Naive thymus-derived CD8-positive, alpha-beta T cell (primary cell): ENCODE results near the gene IGF2R. TPM values are rescaled to one million over a fixed set of nuclear protein-coding genes. Genes with fewer than 3 reads are reported as not detected.
"Not testable (repeated sequence)": the region's sequence is repeated elsewhere in the genome, so short reads cannot be mapped to it uniquely, and the experiment has no call there.

Source experiments
- ATAC-seq, 2 donors: fragments of 150-1000 bp; cut with Tn5 transposase in 1 of 2; sonication (Bioruptor Pico), chemical (Tn5 transposase) in 1 of 2; 1 replicate in 1 of 2; 2 replicates in 1 of 2; pipeline ENCODE4 v1.10.0; 2021; ENCODE audit warnings: mild to moderate bottlenecking in 2 of 2, moderate library complexity in 2 of 2
- POLR2A ChIA-PET: fragments of 350-600 bp; sonication (Branson Sonifier 250); formaldehyde crosslinking; loops from one replicate; lab custom pipeline; 2021; ENCODE audit warnings: antibody characterized with exemption; lab: Charles Lee
- DNase-seq, 10 donors: peaks; one replicate each; pipeline versions ENCODE4 v3.0.0 to v3.0.0-alpha.2; 2020 to 2022
- H3K27ac Mint-ChIP-seq, 10 donors: one replicate each; pipeline ENCODE4 v1.8.0; 2020 to 2022; ENCODE audit warnings: mild to moderate bottlenecking in 10 of 10, mixed read lengths in 10 of 10, moderate library complexity in 4 of 10, inconsistent platforms in 1 of 10
- H3K27me3 Mint-ChIP-seq, 5 donors: one replicate each; pipeline ENCODE4 v1.8.0; 2021 to 2022; ENCODE audit warnings: mixed read lengths in 5 of 5
- H3K36me3 Mint-ChIP-seq, 3 donors: one replicate each; pipeline ENCODE4 v1.8.0; 2020 to 2022; ENCODE audit warnings: mixed read lengths in 3 of 3, mild to moderate bottlenecking in 2 of 3, inconsistent platforms in 1 of 3
- H3K4me1 Mint-ChIP-seq, 4 donors: one replicate each; pipeline ENCODE4 v1.8.0; 2021 to 2022; ENCODE audit warnings: mixed read lengths in 4 of 4
- H3K4me3 Mint-ChIP-seq, 10 donors: one replicate each; pipeline ENCODE4 v1.8.0; 2020 to 2022; ENCODE audit warnings: mild to moderate bottlenecking in 10 of 10, mixed read lengths in 10 of 10, moderate library complexity in 6 of 10, inconsistent platforms in 1 of 10
- H3K9me3 Mint-ChIP-seq, 9 donors: one replicate each; pipeline ENCODE4 v1.8.0; 2020 to 2022; ENCODE audit warnings: mixed read lengths in 9 of 9, mild to moderate bottlenecking in 3 of 9, inconsistent platforms in 1 of 9, moderate library complexity in 1 of 9
- polyA plus RNA-seq, 3 donors: library from polyadenylated mRNA; unstranded; fragments of 300-500 nt; fragmentation: Illumina TruSeq; gene quantifications; one replicate each; pipeline ENCODE4 v1.2.3, GENCODE V29; 2021
- total RNA-seq, 8 experiments: library from RNA in 2 of 8; stranded (reverse) in 2 of 8; gene quantifications; one replicate each; pipeline ENCODE4 v1.2.3 and lab custom pipeline; 2021 to 2026

Gene IGF2R
- total RNA-seq: 10 to 100 TPM; 63.1 to 69.7 TPM
- 10 to 100 TPM in 2 of 3 donors, 1 to 10 TPM in 1; 9.1 to 19.3 (median 13.6) TPM for polyA plus RNA-seq
- 173 to 240 (median 205) reads per million in 6 experiments for total RNA-seq (lab: John Stamatoyannopoulos, UW)

- Mint-ChIP-seq H3K27ac (peak within 1 kb of the TSS; percentile 83 to 96 (median 92)), H3K36me3 (no peaks in the 10 kb centered on the region), H3K9me3 (no peaks in the 10 kb centered on the region), H3K4me1 (peaks cover 23 to 47% (median 41%) of the 10 kb centered on the region in 4 donors), H3K27me3 (no peaks in the 10 kb centered on the region), H3K4me3 (peak within 1 kb of the TSS; percentile 83 to 97 (median 90))
- POLR2A ChIA-PET: interaction anchor here (0.8 to 3.9 kb wide), 8 partner anchors 12 to 275 kb away, joined by 3 to 47 read pairs (median 6); partner anchors contain the start of genes MRPL18, SOD2 and TCP1
- DNase-seq (peak; percentile 81 to 96 (median 92)), ATAC-seq (peak; percentile 85 to 91)
Observed at GRCh38 chr6:159968295-159969203, at the start of gene IGF2R. IGF2R (plus strand) TSS chr6:159969082; CDS start chr6:159969247, 165 bp downstream.

- POLR2A ChIA-PET: no interaction called here
- Mint-ChIP-seq H3K4me1 (no peaks in the 10 kb centered on the region), H3K27ac (no peak overlapping the region), H3K36me3 (peaks cover 0 to 14% (median 13%) of the 10 kb centered on the region in 3 donors), H3K27me3 (peaks cover 4 to 22% (median 6%) of the 10 kb centered on the region in 5 donors), H3K4me3 (no peak overlapping the region), H3K9me3 (peaks cover 0 to 25% (median 6%) of the 10 kb centered on the region in 9 donors)
- ATAC-seq (no peak), DNase-seq (no peak)
Observed at GRCh38 chr6:159919800-159920199, 49.1 kb upstream of the IGF2R start.

- H3K27ac Mint-ChIP-seq: not testable (repeated sequence)
Observed at GRCh38 chr6:159924150-159924549, 44.7 kb upstream of the IGF2R start.

GRCh38 chr6:159926542-159927203 lies 42.2 kb upstream of the IGF2R start:
- ATAC-seq (no peak), DNase-seq (no peak)
- POLR2A ChIA-PET: no interaction called here
- Mint-ChIP-seq H3K27ac (no peak overlapping the region), H3K4me1 (peaks cover 5 to 21% (median 19%) of the 10 kb centered on the region in 4 donors), H3K9me3 (peaks cover 0 to 16% (median 3%) of the 10 kb centered on the region in 9 donors), H3K4me3 (no peak overlapping the region), H3K27me3 (peaks cover 0 to 3% (median 3%) of the 10 kb centered on the region in 5 donors), H3K36me3 (peaks cover 0 to 9% (median 9%) of the 10 kb centered on the region in 3 donors)

More at GRCh38 chr6:159924150-159924549, 44.7 kb upstream of the IGF2R start:
- peaks cover 0 to 25% (median 6%) of the 10 kb centered on the region in 9 donors for H3K9me3 Mint-ChIP-seq
- POLR2A ChIA-PET, H3K4me3 Mint-ChIP-seq, DNase-seq, ATAC-seq, H3K4me1 Mint-ChIP-seq: not testable (repeated sequence)
- peaks cover 0 to 12% (median 3%) of the 10 kb centered on the region in 5 donors for H3K27me3 Mint-ChIP-seq
- H3K36me3 Mint-ChIP-seq: peaks cover 0 to 14% (median 13%) of the 10 kb centered on the region in 3 donors

GRCh38 chr6:159929819-159930218 lies 39.1 kb upstream of the IGF2R start:
- Mint-ChIP-seq H3K27me3 (peaks cover 0 to 3% (median 0%) of the 10 kb centered on the region in 5 donors), H3K4me1 (peaks cover 5 to 21% (median 19%) of the 10 kb centered on the region in 4 donors), H3K9me3 (no peaks in the 10 kb centered on the region), H3K36me3 (no peaks in the 10 kb centered on the region), H3K4me3 (no peak overlapping the region), H3K27ac (peak overlapping the region in 3 of 10 donors; percentile 45 to 61 (median 52))
- peak in 7 of 10 donors; percentile 6 to 33 (median 9) for DNase-seq
- ATAC-seq: peak; percentile 30 to 52
- POLR2A ChIA-PET: interaction anchor here (0.9 kb wide), 1 partner anchor 40 kb away, joined by 3 read pairs; the partner anchor contains the start of gene IGF2R

- DNase-seq (no peak), ATAC-seq (no peak)
- Mint-ChIP-seq H3K27me3 (peaks cover 0 to 3% (median 0%) of the 10 kb centered on the region in 5 donors), H3K4me1 (peaks cover 5 to 21% (median 19%) of the 10 kb centered on the region in 4 donors), H3K36me3 (peaks cover 0 to 8% (median 0%) of the 10 kb centered on the region in 3 donors), H3K4me3 (peak overlapping the region in 1 of 10 donors; percentile 27), H3K27ac (peak overlapping the region in 2 of 10 donors; percentile 15 to 43), H3K9me3 (peaks cover 0 to 1% (median 0%) of the 10 kb centered on the region in 9 donors)
- POLR2A ChIA-PET: no interaction called here
Observed at GRCh38 chr6:159931112-159931511, 37.8 kb upstream of the IGF2R start.

GRCh38 chr6:159931846-159932245 lies 37.0 kb upstream of the IGF2R start:
- DNase-seq: no peak
- Mint-ChIP-seq H3K4me3 (no peak overlapping the region), H3K36me3 (peaks cover 0 to 8% (median 0%) of the 10 kb centered on the region in 3 donors), H3K27me3 (peaks cover 0 to 1% (median 0%) of the 10 kb centered on the region in 5 donors), H3K9me3 (peaks cover 0 to 1% (median 0%) of the 10 kb centered on the region in 9 donors), H3K27ac (peak overlapping the region in 1 of 10 donors; percentile 46), H3K4me1 (peaks cover 5 to 21% (median 19%) of the 10 kb centered on the region in 4 donors)
- POLR2A ChIA-PET: no interaction called here
- ATAC-seq: no peak

GRCh38 chr6:159933077-159933476 lies 35.8 kb upstream of the IGF2R start:
- Mint-ChIP-seq H3K27ac (no peak overlapping the region), H3K4me3 (no peak overlapping the region), H3K27me3 (peaks cover 0 to 1% (median 0%) of the 10 kb centered on the region in 5 donors), H3K9me3 (peaks cover 0 to 1% (median 0%) of the 10 kb centered on the region in 9 donors), H3K4me1 (peaks cover 5 to 21% (median 19%) of the 10 kb centered on the region in 4 donors), H3K36me3 (peaks cover 0 to 8% (median 0%) of the 10 kb centered on the region in 3 donors)
- no peak for DNase-seq
- no peak for ATAC-seq
- POLR2A ChIA-PET: interaction anchor here (1.0 kb wide), 1 partner anchor 11 kb away, joined by 3 read pairs; no protein-coding TSS in a partner anchor

GRCh38 chr6:159934181-159934580 lies 34.7 kb upstream of the IGF2R start:
- peaks cover 0 to 8% (median 0%) of the 10 kb centered on the region in 3 donors for H3K36me3 Mint-ChIP-seq
- no peak overlapping the region for H3K4me3 Mint-ChIP-seq
- POLR2A ChIA-PET: no interaction called here
- H3K27me3 Mint-ChIP-seq: peaks cover 0 to 1% (median 0%) of the 10 kb centered on the region in 5 donors
- peaks cover 0 to 1% (median 0%) of the 10 kb centered on the region in 9 donors for H3K9me3 Mint-ChIP-seq
- peaks cover 5 to 21% (median 19%) of the 10 kb centered on the region in 4 donors for H3K4me1 Mint-ChIP-seq
- DNase-seq (no peak), ATAC-seq (no peak)
- H3K27ac Mint-ChIP-seq: no peak overlapping the region

- POLR2A ChIA-PET: no interaction called here
- no peak overlapping the region for H3K4me3 Mint-ChIP-seq
- H3K27ac Mint-ChIP-seq: no peak overlapping the region
- peaks cover 0 to 8% (median 0%) of the 10 kb centered on the region in 3 donors for H3K36me3 Mint-ChIP-seq
- DNase-seq: no peak
- H3K9me3 Mint-ChIP-seq: peaks cover 0 to 1% (median 0%) of the 10 kb centered on the region in 9 donors
- peaks cover 0 to 1% (median 0%) of the 10 kb centered on the region in 5 donors for H3K27me3 Mint-ChIP-seq
- H3K4me1 Mint-ChIP-seq: peaks cover 2 to 13% (median 12%) of the 10 kb centered on the region in 4 donors
- no peak for ATAC-seq
Observed at GRCh38 chr6:159935065-159935464, 33.8 kb upstream of the IGF2R start.

- no peak overlapping the region for H3K4me3 Mint-ChIP-seq
- H3K36me3 Mint-ChIP-seq: peaks cover 0 to 8% (median 0%) of the 10 kb centered on the region in 3 donors
- POLR2A ChIA-PET: no interaction called here
- H3K27me3 Mint-ChIP-seq: peaks cover 0 to 1% (median 0%) of the 10 kb centered on the region in 5 donors
- no peak overlapping the region for H3K27ac Mint-ChIP-seq
- H3K4me1 Mint-ChIP-seq: peaks cover 2 to 8% (median 7%) of the 10 kb centered on the region in 4 donors
- DNase-seq (no peak), ATAC-seq (no peak)
- H3K9me3 Mint-ChIP-seq: peaks cover 0 to 1% (median 0%) of the 10 kb centered on the region in 9 donors
Observed at GRCh38 chr6:159935633-159936032, 33.2 kb upstream of the IGF2R start.

GRCh38 chr6:159939591-159940016 lies 29.3 kb upstream of the IGF2R start:
- DNase-seq: no peak
- peaks cover 0 to 16% (median 6%) of the 10 kb centered on the region in 9 donors for H3K9me3 Mint-ChIP-seq
- POLR2A ChIA-PET: no interaction called here
- peaks cover 0 to 14% (median 8%) of the 10 kb centered on the region in 3 donors for H3K36me3 Mint-ChIP-seq
- ATAC-seq: no peak
- H3K27me3 Mint-ChIP-seq: peaks cover 0 to 9% (median 1%) of the 10 kb centered on the region in 5 donors
- no peak overlapping the region for H3K27ac Mint-ChIP-seq
- H3K4me3 Mint-ChIP-seq: no peak overlapping the region
- H3K4me1 Mint-ChIP-seq: peaks cover 0 to 4% (median 4%) of the 10 kb centered on the region in 4 donors
